Epithelial cell of esophagus (primary cell): ENCODE data around the gene NUCB1.
A peak's percentile ranks its signal among the peaks of the same experiment; 100 is the strongest.

Source experiments
- DNase-seq: peaks from one replicate; pipeline ENCODE4 v3.0.0; 2010; ENCODE audit warnings: low read depth
- H3K4me3 ChIP-seq: 2 replicates; pipeline ENCODE4 v1.5.1; 2011; ENCODE audit warnings: mild to moderate bottlenecking, low read length, control low read depth
- TF ChIP-seq, protein P1 (sequence below): IDR thresholded peaks from 2 replicates; pipeline ENCODE4 v1.5.1; 2011; ENCODE audit warnings: low read depth, mild to moderate bottlenecking, low read length, control low read depth, inconsistent platforms; ENCODE audit not compliant: insufficient read depth; ENCODE audit errors: missing control alignments

NUCB1 gene

DNA sequence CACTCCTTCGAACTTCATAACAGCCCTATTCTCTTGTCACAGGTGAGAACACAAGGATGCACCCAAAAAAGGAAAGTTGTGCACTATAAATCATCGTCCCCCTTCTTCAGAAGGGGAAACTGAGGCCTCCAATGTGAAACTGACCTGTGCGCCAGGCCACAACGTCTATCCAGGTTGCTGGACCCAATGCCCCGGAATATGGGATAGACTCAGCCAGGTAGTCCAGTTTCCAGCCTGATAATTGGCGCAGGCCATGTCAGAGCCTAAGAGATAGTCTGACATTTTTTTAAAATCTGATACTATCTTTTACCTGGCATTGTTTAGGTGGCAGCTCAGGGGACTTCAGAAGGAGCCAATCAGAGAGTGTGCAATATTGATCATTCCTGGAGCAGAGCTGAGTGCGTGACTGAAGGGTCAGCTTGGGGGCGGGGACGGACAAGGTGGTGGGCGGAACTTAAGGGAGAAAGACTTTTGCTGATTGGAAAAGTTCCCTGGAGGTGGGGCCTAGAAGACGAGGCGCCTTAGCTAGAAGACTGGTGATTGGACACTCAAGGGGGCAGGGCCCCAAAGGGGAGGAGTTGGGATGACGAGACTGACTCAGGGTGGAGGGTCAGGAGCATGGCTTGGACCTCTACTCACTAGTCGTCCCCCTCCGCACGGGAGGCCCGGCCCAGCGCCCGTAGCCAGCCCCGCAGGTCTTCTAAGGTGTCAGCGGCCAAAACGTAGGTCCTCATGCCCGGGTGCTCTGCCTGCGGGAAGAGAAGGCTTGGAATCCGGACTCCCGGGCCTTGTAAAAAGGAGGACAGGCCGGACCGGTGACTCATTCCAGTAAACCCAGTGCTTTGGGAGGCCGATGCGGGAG, 40.2 kb upstream of the NUCB1 start:
- no peak for DNase-seq
- TF ChIP-seq, protein P1, sequence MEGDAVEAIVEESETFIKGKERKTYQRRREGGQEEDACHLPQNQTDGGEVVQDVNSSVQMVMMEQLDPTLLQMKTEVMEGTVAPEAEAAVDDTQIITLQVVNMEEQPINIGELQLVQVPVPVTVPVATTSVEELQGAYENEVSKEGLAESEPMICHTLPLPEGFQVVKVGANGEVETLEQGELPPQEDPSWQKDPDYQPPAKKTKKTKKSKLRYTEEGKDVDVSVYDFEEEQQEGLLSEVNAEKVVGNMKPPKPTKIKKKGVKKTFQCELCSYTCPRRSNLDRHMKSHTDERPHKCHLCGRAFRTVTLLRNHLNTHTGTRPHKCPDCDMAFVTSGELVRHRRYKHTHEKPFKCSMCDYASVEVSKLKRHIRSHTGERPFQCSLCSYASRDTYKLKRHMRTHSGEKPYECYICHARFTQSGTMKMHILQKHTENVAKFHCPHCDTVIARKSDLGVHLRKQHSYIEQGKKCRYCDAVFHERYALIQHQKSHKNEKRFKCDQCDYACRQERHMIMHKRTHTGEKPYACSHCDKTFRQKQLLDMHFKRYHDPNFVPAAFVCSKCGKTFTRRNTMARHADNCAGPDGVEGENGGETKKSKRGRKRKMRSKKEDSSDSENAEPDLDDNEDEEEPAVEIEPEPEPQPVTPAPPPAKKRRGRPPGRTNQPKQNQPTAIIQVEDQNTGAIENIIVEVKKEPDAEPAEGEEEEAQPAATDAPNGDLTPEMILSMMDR, result no peak
- H3K4me3 ChIP-seq, result no peak overlapping the region

DNA sequence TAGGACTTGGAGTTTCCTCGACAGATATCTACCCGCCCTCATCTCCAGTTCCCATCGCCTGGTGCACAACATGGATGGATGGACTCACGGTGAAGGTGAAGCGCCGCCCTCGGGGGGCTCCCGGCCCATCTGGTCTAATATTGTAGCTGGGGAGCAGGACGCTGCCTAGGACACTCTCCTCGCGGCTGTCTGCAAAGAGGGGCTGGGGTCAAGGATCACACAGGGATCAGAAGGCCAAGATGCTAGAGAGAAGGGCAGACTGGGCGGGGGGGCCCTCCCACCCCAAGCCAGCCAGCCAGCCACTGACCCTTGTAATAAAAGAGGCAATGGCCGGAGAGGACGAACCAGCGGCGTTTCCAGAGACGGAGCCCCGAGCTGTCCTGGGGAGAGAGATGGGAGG, 38.8 kb upstream of the NUCB1 start:
- DNase-seq, result no peak
- TF ChIP-seq, protein P1, result no peak
- no peak overlapping the region for H3K4me3 ChIP-seq

DNA sequence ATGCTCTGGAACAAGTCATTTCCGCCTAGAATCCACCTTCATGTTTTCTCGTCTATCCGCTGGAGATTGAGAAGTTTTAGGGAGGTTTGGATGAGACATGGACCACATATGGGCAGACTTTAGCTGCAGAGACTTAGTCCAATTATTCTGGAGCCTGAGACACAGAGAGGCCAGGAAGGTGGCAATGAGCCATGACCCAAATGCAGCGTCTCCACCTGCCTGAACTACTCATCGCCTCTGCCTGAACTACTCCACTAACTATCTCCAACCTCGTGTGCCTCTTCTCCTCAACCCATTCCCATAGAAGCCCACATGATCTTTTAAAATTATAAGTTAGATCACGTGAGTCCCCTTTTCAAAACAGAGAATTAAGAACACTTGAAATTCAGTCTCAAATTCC, 37.3 kb upstream of the NUCB1 start:
- H3K4me3 ChIP-seq, result no peak overlapping the region
- no peak for DNase-seq
- TF ChIP-seq, protein P1, result no peak

DNA sequence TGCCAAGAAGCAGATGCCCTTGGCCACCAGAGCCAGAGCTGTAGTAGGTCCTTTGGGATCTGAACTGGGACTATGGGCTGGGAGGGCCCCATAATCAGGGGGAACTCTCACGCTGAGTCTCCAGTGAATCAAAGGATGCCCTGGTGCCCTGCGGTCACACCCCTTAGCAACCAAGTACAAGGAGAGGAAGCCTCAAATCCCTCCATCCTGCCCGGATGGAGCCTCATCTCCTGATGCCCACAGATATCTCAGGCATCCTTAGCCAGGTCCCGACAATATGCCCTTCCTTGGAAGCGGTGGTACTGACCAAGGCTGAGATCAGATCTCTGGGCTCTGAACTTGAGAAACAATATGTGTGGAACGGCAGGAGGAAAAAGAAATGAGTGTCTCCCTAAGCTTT, 33.4 kb upstream of the NUCB1 start:
- H3K4me3 ChIP-seq, result no peak overlapping the region
- no peak for DNase-seq
- TF ChIP-seq, protein P1, result no peak

DNA sequence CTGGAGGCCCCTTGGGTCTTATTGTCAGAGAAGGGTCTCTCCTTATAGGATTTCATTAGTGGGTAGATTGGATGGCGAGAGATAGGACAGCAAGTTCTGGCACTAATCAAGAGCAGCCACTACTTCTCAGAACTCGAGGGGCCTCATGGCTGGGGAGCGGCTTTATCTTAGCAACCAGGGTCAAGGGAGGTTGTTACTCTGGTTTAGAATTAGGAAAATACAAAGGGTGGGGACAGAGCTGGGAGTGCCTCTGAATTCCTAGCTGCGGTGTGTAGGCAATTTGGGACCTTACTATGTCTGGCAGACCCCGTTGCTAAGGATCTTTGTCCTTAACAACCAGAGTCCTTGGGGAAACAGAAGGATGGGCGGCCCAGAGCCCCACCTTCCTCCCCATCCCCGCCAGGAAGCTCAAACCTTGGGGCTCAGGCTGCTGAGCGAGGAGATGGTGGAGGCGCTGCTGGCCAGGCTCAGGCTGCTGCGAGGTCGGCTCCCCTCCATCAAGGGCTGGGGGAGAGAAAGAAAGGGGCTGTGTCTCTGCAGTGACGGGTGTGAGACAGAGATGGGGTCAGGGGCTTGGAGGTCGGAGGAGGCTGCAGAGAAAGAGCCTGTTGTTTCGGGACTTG, 32.9 kb upstream of the NUCB1 start:
- no peak for DNase-seq
- TF ChIP-seq, protein P1, result no peak
- H3K4me3 ChIP-seq, result no peak overlapping the region

DNA sequence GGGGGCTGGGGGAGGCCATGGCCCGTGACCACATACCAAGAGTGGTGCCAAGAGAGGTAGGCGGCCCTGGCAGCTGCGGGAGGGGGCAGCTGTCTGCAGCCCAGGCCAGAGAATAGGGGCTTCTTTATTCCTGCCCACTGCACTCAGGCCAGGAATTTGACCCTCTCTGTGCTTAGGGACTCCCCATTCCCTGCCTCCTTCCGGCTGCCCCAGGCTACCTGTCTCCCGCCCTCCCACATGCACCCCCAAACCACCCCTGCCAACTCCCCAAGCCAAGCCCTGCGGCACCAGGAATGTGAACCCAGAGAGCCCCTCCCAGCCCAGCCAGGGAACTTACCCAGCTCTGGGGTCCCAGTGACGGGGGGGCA, 32.4 kb upstream of the NUCB1 start:
- TF ChIP-seq, protein P1, result no peak
- peak overlapping the region; percentile 9 for H3K4me3 ChIP-seq
- DNase-seq, result no peak
